Astrocyte (in vitro differentiated cells and primary cell): ENCODE data around the gene NINJ1. TPM values are rescaled to one million over a fixed set of nuclear protein-coding genes. Genes with fewer than 3 reads are reported as not detected.
A peak's percentile ranks its signal among the peaks of the same experiment; 100 is the strongest.

Experiments used
- DNase-seq: peaks from one replicate; pipeline ENCODE4 v3.0.0-alpha.2; 2010; ENCODE audit warnings: low read depth
- FAIRE-seq: peaks from 2 replicates; lab custom pipeline; 2011; peaks lifted over from hg19 to GRCh38; lab: Jason Lieb, UNC
- H2AFZ ChIP-seq: 2 replicates; pipeline ENCODE4 v1.6.0; 2012; ENCODE audit warnings: low read depth, low read length, inconsistent platforms
- H3K27ac ChIP-seq: 2 replicates; pipeline ENCODE4 v1.5.1; 2011; ENCODE audit warnings: low read depth, low read length, inconsistent platforms
- H3K27me3 ChIP-seq: 2 replicates; pipeline ENCODE4 v1.6.0; 2011; ENCODE audit warnings: low read length, inconsistent platforms; ENCODE audit not compliant: insufficient read depth
- H3K36me3 ChIP-seq: 2 replicates; pipeline ENCODE4 v1.5.1; 2011; ENCODE audit warnings: low read length, inconsistent platforms; ENCODE audit not compliant: insufficient read depth
- H3K4me1 ChIP-seq: 2 replicates; pipeline ENCODE4 v1.5.1; 2011; ENCODE audit warnings: low read length, inconsistent platforms; ENCODE audit not compliant: insufficient read depth
- H3K4me2 ChIP-seq: 2 replicates; pipeline ENCODE4 v1.6.0; 2012; ENCODE audit warnings: low read length, inconsistent platforms
- H3K4me3 ChIP-seq: 2 replicates; pipeline ENCODE4 v1.5.1; 2011; ENCODE audit warnings: low read depth, mild to moderate bottlenecking, low read length, inconsistent platforms; ENCODE audit not compliant: insufficient read depth
- H3K79me2 ChIP-seq: 2 replicates; pipeline ENCODE4 v1.6.0; 2012; ENCODE audit warnings: mild to moderate bottlenecking, low read length, inconsistent platforms; ENCODE audit not compliant: insufficient read depth
- H3K9ac ChIP-seq: 2 replicates; pipeline ENCODE4 v1.6.0; 2012; ENCODE audit warnings: mild to moderate bottlenecking, low read length, inconsistent platforms
- H3K9me3 ChIP-seq: 2 replicates; pipeline ENCODE4 v1.5.1; 2012; ENCODE audit warnings: low read depth, mild to moderate bottlenecking, low read length, inconsistent platforms; ENCODE audit not compliant: insufficient read depth
- H4K20me1 ChIP-seq: 2 replicates; pipeline ENCODE4 v1.6.0; 2012; ENCODE audit warnings: low read length, inconsistent platforms; ENCODE audit not compliant: insufficient read depth
- H3K27ac Mint-ChIP-seq: one replicate; pipeline ENCODE4 v1.8.0; 2021; ENCODE audit warnings: mild to moderate bottlenecking, mixed read lengths; ENCODE audit not compliant: unreplicated experiment
- H3K27me3 Mint-ChIP-seq: one replicate; pipeline ENCODE4 v1.8.0; 2021; ENCODE audit warnings: low read depth, mixed read lengths; ENCODE audit not compliant: unreplicated experiment
- H3K36me3 Mint-ChIP-seq: one replicate; pipeline ENCODE4 v1.8.0; 2021; ENCODE audit warnings: low read depth, mixed read lengths; ENCODE audit not compliant: unreplicated experiment
- H3K4me1 Mint-ChIP-seq: one replicate; pipeline ENCODE4 v1.8.0; 2021; ENCODE audit warnings: low read depth, mixed read lengths; ENCODE audit not compliant: unreplicated experiment
- H3K4me3 Mint-ChIP-seq: one replicate; pipeline ENCODE4 v1.8.0; 2021; ENCODE audit warnings: mild to moderate bottlenecking, moderate library complexity, mixed read lengths; ENCODE audit not compliant: unreplicated experiment
- H3K9me3 Mint-ChIP-seq: one replicate; pipeline ENCODE4 v1.8.0; 2021; ENCODE audit warnings: mild to moderate bottlenecking, mixed read lengths; ENCODE audit not compliant: unreplicated experiment
- CTCF ChIP-seq: IDR thresholded peaks from 2 replicates; pipeline ENCODE4 v1.5.1; 2011; ENCODE audit warnings: low read depth, mild to moderate bottlenecking, inconsistent platforms, low read length, moderate library complexity; ENCODE audit not compliant: insufficient read depth
- EZH2 ChIP-seq: IDR thresholded peaks from 2 replicates; pipeline ENCODE4 v1.6.1; 2012; ENCODE audit warnings: mild to moderate bottlenecking, low read length, inconsistent platforms; ENCODE audit not compliant: insufficient read depth
- total RNA-seq: library from RNA; stranded (reverse); gene quantifications from 2 replicates; pipeline ENCODE4 v1.2.1, GENCODE V29; 2021

Gene NINJ1
- total RNA-seq, 1 donor from 2014 or later = 28.3 TPM

- no peak overlapping the region for H3K4me3 ChIP-seq
- H3K27ac ChIP-seq = no peak overlapping the region
- H2AFZ ChIP-seq = no peak overlapping the region
- no peak overlapping the region for H3K4me3 Mint-ChIP-seq
- H3K36me3 Mint-ChIP-seq = peaks cover 4% of the 10 kb centered on the region
- H3K79me2 ChIP-seq = peaks cover 28% of the 10 kb centered on the region
- H3K27me3 Mint-ChIP-seq = no peaks in the 10 kb centered on the region
- DNase-seq = no peak
- no peaks in the 10 kb centered on the region for H3K9me3 Mint-ChIP-seq
- TF ChIP-seq EZH2 (no peak), CTCF (no peak)
- H3K36me3 ChIP-seq = no peaks in the 10 kb centered on the region
- H3K9me3 ChIP-seq = no peaks in the 10 kb centered on the region
- H3K4me2 ChIP-seq = peak overlapping the region; percentile 15
- peaks cover 7% of the 10 kb centered on the region for H3K4me1 ChIP-seq
- FAIRE-seq = no peak
- no peak overlapping the region for H3K9ac ChIP-seq
- no peaks in the 10 kb centered on the region for H3K27me3 ChIP-seq
- peaks cover 60% of the 10 kb centered on the region for H4K20me1 ChIP-seq
- peaks cover 12% of the 10 kb centered on the region for H3K4me1 Mint-ChIP-seq
- H3K27ac Mint-ChIP-seq = peak overlapping the region; percentile 26
Measured at GRCh38 chr9:93127395-93127911, 6.6 kb downstream of the NINJ1 start.

- H3K9ac ChIP-seq = no peak overlapping the region
- DNase-seq (no peak), FAIRE-seq (no peak)
- Mint-ChIP-seq H3K4me3 (no peak overlapping the region), H3K36me3 (peaks cover 4% of the 10 kb centered on the region), H3K4me1 (peaks cover 12% of the 10 kb centered on the region), H3K27ac (peak overlapping the region; percentile 26), H3K9me3 (no peaks in the 10 kb centered on the region), H3K27me3 (no peaks in the 10 kb centered on the region)
- no peaks in the 10 kb centered on the region for H3K9me3 ChIP-seq
- peaks cover 23% of the 10 kb centered on the region for H3K79me2 ChIP-seq
- no peak overlapping the region for H3K4me3 ChIP-seq
- no peak overlapping the region for H2AFZ ChIP-seq
- peak overlapping the region; percentile 15 for H3K4me2 ChIP-seq
- no peaks in the 10 kb centered on the region for H3K36me3 ChIP-seq
- H4K20me1 ChIP-seq = peaks cover 56% of the 10 kb centered on the region
- TF ChIP-seq EZH2 (no peak), CTCF (no peak)
- H3K4me1 ChIP-seq = peaks cover 7% of the 10 kb centered on the region
- H3K27ac ChIP-seq = no peak overlapping the region
- H3K27me3 ChIP-seq = no peaks in the 10 kb centered on the region
Measured at GRCh38 chr9:93126825-93127368, 7.2 kb downstream of the NINJ1 start.

- Histone ChIP-seq H4K20me1 (peaks cover 50% of the 10 kb centered on the region), H3K9me3 (no peaks in the 10 kb centered on the region), H2AFZ (no peak overlapping the region), H3K4me3 (no peak overlapping the region), H3K27me3 (no peaks in the 10 kb centered on the region), H3K27ac (no peak overlapping the region), H3K79me2 (peaks cover 17% of the 10 kb centered on the region), H3K36me3 (no peaks in the 10 kb centered on the region), H3K9ac (no peak overlapping the region), H3K4me2 (no peak overlapping the region), H3K4me1 (peaks cover 7% of the 10 kb centered on the region)
- Mint-ChIP-seq H3K36me3 (peaks cover 4% of the 10 kb centered on the region), H3K4me3 (no peak overlapping the region), H3K9me3 (no peaks in the 10 kb centered on the region), H3K27me3 (no peaks in the 10 kb centered on the region), H3K4me1 (peaks cover 12% of the 10 kb centered on the region), H3K27ac (no peak overlapping the region)
- TF ChIP-seq EZH2 (no peak), CTCF (no peak)
- FAIRE-seq = no peak
- no peak for DNase-seq
Measured at GRCh38 chr9:93126151-93126781, 7.8 kb downstream of the NINJ1 start.
